Measurements from ENCODE around the gene HOXC6. TPM values are rescaled to one million over a fixed set of nuclear protein-coding genes. Genes with fewer than 3 reads are reported as not detected.
A peak's percentile ranks its signal among the peaks of the same experiment; 100 is the strongest.

HOXC6 gene
- total and polyA plus RNA-seq, 2 of the 8 experiments (the other 6 are each of a cell fraction or from before 2014, with no cell fraction given), result not detected

GRCh38 chr12:53995378-53996239, 32.6 kb upstream of the HOXC6 start (continued):
- TF ChIP-seq CTCF (IDR thresholded peaks at IDR 0.05; ENCODE audit: control extremely low read depth in 1 of 3, insufficient read depth in 1 of 3, low read depth in 1 of 3, low read length in 3 of 3) (no peak), POLR2AphosphoS5 (IDR thresholded peaks at IDR 0.05; ENCODE audit: low read depth, low read length) (no peak), SRF (IDR thresholded peaks at IDR 0.05; ENCODE audit: low read depth, low read length) (no peak), ASH2L (IDR thresholded peaks at IDR 0.05; ENCODE audit: low read length) (peak; percentile 15), HDAC2 (IDR thresholded peaks at IDR 0.05; ENCODE audit: borderline replicate concordance in 1 of 2, low read depth in 2 of 2, low read length in 2 of 2) (0 out of 4 replicates have a peak, but pooled peaks of 1 of the 2 experiments have one; percentile 19), EGR1 (IDR thresholded peaks at IDR 0.05; ENCODE audit: borderline replicate concordance, low read depth, low read length) (0 out of 2 replicates have a peak, but pooled peaks have one; percentile 16)

Data from H1 (cell line).